HG03342 (cell line): ENCODE data around the gene AIFM3.
"Not testable (repeated sequence)": the region's sequence is repeated elsewhere in the genome, so short reads cannot be mapped to it uniquely, and the experiment has no call there.

Source experiments
- ATAC-seq: cut with Tn5 transposase; IDR thresholded peaks from one replicate; pipeline ENCODE4 v1.9.1; 2021; ENCODE audit warnings: mild to moderate bottlenecking, moderate library complexity; ENCODE audit not compliant: unreplicated experiment

Gene AIFM3

DNA sequence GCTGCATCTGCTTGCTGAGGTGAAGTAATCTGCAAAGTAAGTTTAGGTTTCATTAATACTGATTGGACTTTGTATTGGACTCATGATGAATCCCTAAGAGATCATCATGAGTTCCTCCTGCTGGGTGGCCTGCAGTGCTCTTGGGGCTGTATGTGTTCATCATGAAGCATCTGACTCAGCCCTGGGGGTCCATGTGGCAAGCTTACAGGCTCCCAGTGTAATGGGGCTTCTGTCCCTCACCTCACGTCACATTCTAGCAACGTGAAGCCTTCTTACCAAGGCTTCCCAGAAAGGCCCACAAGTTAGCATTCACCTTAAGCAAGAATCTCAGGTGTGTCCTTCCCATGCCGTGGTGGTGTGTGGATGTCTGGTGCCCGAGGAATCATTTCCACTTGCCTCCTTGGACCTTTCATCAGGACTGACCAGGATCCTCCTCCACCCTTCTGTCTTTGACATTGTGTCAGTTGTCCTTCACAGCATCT is 26.1 kb upstream of the AIFM3 start:
- no peak for ATAC-seq

DNA sequence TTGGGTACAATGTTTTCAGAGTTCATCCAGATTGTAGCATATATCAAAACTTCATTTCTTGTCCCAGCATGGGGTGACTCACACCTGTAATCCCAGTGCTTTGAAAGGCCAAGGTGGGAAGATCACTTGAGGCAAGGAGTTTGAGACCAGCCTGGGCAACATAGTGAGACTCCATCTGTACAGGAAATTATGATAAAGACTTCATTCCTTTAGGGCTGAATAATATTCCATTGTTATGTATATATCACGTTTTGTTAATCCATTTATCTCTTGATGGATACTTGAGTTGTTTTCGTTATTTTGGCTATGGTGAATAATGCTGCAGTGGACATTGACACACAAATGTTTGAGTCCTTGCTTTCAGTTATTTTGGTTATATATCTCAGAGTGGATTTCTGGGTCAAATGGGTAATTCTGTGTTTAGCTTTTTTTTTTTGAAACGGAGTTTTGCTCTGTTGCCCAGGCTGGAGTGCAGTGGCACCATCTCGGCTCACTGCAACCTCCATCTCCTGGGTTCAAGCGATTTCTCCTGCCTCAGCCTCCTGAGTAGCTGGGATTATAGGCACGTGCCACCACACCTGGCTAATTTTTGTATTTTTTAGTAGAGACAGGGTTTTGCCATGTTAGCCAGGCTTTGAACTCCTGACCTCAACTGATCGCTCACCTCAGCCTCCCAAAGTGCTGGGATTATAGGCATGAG is 24.7 kb upstream of the AIFM3 start:
- not testable (repeated sequence) for ATAC-seq

DNA sequence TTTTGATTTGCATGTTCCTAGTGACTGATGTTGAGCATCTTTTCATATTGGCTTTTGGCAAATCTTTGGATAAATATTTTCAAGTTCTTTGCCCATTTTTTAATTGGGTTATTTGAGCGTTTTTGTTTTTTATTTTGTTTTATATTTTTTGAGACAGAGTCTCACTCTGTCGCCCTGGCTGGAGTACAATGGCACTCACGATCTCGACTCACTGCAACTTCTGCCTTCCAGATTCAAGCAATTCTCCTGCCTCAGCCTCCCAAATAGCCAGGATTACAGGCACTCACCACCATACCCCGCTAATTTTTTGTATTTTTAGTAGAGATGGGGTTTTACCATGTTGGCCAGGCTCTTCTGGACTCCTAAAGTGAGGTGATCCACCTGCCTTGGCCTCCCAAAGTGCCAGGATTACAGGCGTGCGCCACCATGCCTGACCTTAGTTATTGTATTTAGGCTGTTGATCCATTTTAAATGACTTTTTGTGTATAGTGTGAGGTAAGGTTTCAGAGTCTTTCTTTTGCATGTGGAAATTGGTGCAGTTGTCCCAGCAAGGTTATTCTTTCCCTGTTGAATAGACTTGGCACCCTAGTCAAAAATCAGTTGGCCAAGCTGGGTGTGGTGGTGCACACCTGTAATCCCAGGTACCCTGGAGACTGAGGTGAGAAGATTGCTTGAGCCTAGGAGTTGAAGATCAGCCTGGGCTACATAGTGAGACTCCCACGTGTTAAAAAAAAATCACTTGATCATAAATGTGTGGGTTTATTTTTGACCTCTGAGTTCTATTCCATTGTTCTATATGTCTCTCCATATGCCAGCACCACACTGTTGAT is 23.7 kb upstream of the AIFM3 start:
- ATAC-seq = no peak

DNA sequence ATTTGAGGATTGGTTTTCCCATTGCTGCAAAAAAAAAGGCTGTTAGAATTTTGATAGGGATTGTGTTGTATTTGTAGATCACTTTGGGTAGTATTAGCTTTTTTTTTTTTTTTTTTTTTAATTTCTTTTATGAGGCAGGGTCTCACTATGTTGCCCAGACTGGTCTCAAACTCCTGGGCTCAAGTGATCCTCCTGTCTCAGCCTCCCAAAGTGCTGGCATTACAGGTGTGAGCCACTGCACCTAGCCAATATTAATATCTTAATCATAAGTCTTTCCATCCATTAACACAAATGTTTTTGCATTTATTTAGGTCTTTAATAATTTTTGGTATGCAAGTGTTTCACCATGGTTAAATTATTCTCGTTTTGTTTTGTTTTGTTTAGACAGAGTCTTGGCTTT is 23.0 kb upstream of the AIFM3 start:
- ATAC-seq = no peak

DNA sequence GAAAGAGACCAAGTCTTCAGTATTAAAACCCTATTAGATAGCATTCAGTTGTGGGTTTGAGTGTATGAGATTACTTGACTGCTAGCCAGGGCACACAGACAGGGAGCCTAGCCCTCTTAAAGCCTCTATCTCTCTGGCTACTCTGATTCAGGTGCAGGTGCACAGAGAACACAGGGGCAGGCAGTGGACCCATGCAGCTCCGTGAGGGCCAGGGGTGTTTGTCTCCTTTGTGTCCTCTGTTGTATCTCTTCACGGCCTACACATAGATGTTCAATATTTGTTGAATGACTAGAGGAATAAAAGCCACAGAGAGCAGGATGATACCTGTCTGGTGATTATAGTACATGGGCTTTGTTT is 21.5 kb upstream of the AIFM3 start:
- no peak for ATAC-seq

DNA sequence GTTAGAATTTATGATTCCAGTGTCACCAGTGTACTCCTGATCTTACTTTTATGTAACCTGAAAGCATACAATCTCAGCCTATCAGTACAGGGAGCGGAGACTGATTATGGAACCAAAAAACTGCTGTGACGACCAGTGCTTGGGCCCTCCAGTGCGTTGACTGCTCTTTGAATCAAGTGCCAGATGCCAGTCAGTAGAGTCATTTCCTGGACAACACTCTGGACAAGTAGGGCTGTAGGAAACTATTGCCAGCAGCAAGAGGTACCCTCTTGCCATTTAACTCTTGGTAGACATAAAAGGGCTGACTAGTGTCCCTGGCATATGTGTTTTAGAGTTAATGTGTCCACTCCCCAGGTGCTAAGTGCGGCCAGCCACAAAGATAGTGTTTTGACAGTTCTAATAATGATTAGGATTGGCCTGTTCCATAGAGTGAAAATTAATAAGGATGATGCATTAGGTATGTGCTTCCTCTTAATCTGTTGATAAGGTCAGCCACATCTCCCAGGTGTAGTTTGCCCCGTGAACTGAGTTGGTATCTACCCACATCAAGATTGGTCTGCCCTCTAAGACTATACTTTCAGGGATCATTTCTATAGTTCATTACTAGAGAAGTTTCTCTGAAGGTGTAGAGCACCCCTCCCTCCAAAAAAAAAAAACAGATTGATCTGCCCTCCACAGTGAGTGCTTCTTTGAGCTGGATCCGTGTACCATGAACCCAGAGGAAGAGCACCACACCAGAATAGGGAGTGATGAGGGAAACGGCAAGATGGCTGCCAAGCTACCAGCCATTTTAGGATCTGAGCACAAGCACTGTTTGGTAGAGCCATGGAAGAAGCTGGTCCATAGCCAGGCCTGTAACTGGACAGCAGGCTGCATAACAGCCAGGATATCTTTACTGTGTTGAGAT is 20.7 kb upstream of the AIFM3 start:
- no peak for ATAC-seq

DNA sequence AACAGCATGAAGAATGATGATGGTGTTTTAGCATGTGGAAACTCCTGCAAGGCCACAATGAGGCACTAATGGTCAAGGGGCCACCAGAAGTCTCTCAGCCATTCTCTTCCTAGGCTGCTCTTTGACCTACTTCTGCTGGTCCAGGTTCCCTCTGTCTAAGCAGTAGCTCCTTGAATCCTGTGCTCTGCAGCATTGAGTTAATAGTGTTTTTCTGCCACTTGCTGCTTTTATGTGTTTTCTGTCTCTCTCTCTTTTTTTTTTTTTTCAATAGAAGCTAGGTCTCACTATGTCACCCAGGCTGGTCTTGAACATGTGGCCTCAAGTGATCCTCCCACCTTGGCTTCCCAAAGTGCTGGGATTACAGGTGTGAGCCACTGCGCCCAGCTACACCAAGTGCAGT is 20.1 kb upstream of the AIFM3 start:
- ATAC-seq = no peak

DNA sequence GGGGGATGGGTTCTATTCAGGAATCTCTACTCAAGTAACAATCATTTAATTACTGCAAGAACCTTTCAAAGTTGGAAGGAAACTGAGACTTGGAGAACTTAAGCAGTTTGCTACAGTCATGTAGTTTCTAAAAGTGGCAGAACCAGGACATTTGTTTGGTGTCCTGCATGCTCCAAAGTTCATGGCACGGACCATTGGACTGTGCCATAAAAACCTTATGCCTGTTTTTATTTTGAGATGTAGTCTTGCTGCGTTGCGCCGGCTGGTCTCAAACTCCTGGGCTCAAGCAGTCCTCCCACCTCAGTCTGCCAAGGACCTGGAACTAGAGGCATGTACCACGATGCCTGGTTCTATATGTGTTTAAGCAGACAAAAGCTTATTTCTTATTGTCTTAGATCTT is 18.6 kb upstream of the AIFM3 start:
- no peak for ATAC-seq

DNA sequence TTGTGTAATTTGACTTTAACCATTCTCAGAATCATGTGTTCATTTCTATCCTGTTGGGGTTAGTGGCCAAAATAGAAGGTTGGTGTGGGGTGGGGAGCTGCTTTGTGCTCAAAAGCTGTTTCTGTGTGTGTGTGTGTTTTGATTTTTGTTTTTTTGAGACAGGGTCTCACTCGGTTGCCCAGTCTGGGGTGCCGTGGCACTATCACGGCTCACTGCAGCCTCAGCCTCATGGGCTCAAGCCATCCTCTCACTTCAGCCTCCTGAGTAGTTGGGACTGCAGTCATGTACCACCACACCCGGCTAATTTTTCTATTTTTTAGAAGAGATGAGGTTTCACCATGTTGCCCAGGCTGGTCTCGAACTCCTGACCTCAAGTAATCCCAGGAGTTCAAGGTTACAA is 18.1 kb upstream of the AIFM3 start:
- no peak for ATAC-seq

DNA sequence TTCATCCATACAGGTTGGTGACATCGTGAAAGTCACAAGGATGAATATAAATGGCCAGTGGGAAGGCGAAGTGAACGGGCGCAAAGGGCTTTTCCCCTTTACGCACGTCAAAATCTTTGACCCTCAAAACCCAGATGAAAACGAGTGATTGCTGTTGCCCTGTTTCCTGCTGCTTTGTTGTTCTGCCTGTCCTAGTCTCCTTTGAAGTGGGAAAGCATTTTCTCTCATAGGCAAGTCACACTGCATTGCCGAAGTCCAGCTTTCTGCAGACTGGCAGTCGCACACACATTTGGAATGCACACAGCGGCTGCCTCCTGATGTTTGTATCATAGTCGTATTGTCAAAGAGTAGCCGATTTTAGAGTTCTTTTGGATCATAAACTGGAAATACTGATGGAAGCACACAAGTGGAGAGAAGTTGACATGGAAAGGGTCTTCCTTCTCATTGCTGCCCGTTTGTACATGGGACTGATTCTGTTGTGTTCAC is 17.3 kb upstream of the AIFM3 start:
- no peak for ATAC-seq

DNA sequence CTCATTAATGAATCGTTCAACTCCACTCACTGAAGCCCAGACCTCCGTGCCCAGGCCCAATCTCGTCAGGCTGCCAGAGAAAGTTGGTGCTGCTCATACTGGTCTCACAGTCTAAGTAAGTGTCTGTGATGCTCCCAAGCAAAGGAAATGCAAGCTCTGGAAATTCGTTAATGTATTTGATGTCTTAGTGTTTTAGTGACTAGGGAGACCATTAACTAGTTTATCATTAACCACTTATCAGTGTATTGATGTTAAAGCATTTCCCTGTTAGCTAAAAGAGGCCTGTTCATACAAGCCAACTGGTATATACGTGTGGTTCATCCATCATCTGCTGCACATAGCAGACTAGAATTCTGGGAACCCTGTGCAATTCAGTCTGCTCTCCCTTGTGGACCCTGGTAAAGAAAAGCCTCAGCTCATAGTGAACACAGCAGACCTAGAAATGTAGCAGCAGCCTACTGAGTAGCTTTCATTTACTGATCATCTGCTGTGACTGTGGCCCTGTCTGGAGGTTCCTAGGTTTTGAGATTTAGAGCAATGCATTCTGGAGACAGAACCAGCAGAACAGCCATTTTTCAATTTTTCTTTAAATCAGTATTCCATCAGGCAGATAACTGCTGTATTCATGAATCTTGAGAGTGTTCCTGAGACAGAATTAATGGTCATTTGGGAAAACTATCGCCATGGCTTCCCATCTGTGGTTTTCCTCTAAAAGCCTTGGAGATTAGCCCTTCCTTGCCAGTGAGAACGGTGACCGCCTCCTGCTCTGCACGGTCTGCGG is 15.7 kb upstream of the AIFM3 start:
- no peak for ATAC-seq

DNA sequence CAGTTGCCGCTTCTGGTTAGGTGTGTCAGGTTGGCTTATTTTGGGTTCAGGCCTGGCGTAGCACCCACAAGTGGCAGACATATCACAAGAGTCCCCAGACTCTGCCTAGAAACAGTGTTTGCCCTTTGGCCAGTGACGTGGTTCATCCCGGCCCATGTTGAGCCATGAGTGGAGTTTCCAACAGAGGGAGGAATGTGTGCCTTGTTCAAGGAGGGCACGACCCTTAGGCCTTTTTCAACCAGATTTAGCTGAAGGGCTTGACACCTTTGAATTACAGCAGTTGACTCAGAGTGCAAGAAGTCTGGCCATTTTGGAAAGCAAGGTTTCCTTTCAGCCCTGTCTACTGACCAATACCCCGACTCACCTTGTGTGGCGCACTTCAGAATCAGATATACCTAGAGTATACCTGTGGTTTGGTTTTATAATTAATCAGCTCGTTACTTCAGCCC is 15.1 kb upstream of the AIFM3 start:
- no peak for ATAC-seq

DNA sequence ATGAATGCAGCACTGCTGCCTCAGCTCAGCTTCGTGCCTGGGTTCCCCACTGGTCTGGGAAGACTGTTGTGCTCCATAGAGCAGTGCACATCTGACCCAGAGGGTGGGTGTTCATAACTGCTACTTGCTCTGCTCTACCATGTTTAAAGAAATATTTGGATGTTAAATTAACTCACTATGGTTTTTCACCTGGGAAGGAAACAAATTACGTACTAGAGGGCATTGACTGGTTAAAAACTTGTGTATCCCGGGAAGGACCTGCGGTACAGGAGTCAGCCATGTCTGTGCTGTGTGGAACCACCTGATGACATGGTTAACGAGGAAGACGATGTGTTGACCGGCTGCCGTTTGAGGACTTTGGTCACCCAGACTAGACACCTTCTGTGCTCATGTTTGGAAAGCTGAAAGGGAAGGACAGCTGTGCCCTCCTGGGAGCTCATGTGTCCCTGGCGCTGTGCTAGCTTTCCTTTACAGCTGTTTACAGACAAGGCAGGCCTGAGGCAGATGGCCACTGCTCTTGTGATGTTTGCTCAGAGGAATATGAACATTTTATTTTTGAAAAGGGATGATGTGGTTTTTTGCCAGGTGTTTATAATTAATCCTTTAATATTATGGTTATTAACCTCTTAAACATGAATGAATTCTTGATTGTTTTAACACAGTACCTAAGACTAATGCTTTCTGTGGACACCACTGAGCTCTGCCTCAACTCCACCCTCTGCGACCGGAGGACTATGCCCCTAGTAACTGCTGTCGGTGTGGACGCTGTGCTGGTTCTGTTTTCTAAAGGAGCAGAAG is 14.3 kb upstream of the AIFM3 start:
- no peak for ATAC-seq

DNA sequence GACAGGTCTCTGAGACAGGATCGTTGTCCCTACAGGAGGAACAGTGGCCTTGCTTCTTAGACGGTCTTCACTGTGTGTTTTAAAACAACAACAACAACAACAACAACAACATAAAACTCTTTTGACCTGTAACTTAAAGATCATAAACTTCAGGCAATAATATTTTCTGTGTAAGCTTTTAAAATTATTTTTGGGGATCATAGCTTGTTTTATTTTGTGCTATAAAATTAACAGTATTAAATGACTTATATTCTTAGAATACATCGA is 13.8 kb upstream of the AIFM3 start:
- no peak for ATAC-seq

DNA sequence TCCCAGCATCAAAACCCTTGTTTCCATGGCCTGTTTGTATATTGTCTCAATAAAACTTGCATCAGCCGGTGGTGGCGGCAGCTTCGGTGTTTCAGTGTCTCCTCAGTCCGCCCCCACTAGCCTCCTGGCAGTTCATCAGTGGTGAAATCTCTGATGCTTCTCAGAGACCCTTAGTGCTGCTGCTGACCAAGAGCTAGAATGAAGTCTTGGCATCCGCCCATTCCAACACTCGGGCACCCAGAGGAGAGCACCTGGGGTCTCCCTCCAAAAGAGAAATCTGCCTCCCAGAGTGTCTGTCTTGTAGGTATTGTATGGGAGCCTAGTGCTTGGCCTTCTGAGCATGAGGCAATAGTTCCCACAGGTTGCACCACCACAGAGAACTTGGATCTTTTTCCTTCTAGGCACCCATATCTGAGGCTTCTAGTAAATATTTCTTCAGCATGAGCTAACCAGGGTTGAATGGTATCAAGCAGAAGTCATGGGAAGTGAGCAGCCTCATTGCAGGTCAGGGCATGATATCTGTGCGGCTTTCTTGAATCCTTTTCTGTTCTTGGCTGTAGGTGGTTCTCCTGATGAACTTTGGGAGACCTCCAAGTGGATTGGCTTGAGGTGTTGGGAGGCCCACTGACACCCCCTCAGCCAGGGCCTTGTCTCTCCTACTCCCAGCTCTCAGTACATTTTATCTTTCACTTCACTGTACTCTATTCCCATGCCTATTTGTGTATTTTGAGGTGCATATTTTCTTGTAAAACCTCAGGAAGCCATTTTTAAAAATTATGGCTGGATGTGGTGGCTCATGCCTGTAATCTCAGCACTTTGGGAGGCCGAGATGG is 13.2 kb upstream of the AIFM3 start:
- no peak for ATAC-seq

DNA sequence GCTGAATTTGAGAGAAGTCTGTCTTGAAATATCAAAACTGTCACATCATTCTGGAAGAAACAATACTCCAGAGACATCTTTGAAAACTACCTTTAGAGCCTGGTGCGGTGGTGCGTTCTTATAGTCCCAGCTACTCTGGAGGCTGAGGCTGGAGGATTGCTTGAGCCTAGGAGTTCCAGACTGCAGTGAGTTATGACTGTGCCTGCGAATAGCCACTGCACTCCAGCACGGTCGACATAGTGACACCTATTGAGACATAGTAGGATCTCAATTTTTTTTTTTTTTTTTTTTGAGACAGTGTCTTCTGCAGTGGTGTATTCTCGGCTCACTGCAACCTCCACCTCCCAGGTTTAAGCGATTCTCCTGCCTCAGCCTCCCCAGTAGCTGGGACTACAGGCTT is 11.5 kb upstream of the AIFM3 start:
- no peak for ATAC-seq

DNA sequence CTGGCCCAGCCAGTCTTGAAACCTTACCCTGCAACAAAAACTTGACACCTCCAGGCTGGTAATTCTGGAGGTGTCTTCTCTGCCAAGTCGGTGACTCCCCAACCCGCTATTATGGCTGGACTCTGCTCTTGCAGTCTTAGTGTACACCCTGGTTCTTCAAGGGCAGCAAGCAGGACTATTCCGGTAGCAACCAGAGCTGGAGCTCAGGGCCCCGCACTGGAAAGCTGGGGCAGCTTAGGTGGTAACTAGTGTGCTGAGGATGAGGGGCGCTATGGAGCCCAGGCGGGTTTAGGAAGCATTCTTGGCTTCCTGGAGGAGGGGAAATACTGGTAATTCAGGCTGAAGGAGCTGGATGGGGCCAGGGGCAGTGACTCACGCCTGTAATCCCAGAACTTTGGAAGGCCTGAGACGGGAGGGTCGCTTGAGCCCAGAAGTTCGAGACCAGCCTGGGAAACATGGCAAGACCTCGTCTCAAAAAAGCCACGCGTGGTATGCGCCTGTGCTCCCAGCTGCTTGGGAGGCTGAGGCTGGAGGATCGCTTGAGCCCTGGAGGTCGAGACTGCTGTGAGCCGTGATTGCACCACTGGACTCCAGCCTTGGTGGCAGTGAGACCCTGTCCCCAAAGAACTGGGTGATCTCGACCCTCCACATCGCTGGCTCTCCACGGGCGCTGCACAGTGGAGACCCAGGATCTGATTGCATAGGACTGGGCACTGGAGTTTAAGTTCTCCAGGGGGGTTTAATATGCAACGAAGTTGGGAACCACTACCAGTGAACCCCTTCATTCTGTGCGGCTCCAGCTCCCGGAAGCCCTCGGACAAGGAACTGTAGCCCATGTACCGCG is 10.6 kb upstream of the AIFM3 start:
- no peak for ATAC-seq

DNA sequence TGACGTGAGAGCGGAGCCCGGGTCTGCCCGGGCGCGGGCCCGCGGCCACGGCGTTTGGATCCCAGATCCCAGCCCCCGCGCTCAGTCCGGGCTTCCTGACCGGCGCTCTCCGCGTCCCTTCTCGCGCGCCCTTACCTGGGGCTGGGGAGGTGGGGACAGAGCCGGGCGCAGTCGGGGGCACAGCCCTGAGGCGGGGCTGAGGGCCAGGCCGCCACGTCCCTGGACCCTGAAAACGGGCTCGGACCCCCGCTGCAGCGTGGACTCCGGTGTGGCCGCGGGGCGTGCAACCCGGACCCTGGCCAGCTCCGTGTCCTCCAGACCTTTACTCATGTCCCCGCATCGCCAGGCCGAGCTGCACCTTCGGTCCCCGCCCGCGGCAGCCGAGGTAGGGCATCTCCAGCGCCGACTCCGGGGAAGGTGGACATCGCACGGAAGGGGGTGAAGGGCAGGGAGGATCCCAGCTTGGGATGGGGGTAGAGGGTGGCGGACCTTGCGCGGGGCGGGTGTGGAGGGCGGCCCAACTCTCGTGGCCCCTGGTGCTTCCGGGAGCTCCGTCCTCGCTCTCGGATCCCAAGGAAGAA is 9.9 kb upstream of the AIFM3 start:
- no peak for ATAC-seq
